SK-N-SH (cell line): ENCODE results near the gene ASB3. TPM values are rescaled to one million over a fixed set of nuclear protein-coding genes. Genes with fewer than 3 reads are reported as not detected.

Experiments
- CTCF ChIA-PET: fragments of 300-600, 350-600 bp; formaldehyde crosslinking; extraction: SDS; loops from one replicate; lab custom pipeline; 2021; lab: Yijun Ruan, JAX
- POLR2A ChIA-PET: fragments of 350-600 bp; sonication (Branson Sonifier 250); formaldehyde crosslinking; extraction: SDS; loops from one replicate; lab custom pipeline; 2020; ENCODE audit warnings: antibody characterized with exemption, inconsistent platforms; lab: Yijun Ruan, JAX
- DNase-seq: peaks from one replicate; pipeline ENCODE4 v3.0.0; 2012
- H2AFZ ChIP-seq: fragments of 200-600 bp; sonication (generic); 2 replicates; pipeline ENCODE4 v1.8.1; 2016; ENCODE audit warnings: antibody characterized with exemption, mild to moderate bottlenecking, low read depth
- H3F3A ChIP-seq: fragments of 200-600 bp; sonication (generic); replicated peaks from 2 replicates; pipeline ENCODE3; 2016; ENCODE audit warnings: antibody characterized with exemption, mild to moderate bottlenecking; ENCODE audit not compliant: insufficient read depth
- H3K27ac ChIP-seq, 2 experiments: fragments of 200-500 bp in 1 of 2; fragments of 200-600 bp in 1 of 2; sonication (Bioruptor generic) in 1 of 2; sonication (generic), shearing (Covaris generic) in 1 of 2; 2 replicates each; pipeline versions ENCODE4 v1.5.1 to v1.6.1; 2014 to 2016; ENCODE audit warnings: low read depth in 2 of 2, inconsistent platforms in 1 of 2, low read length in 1 of 2, mild to moderate bottlenecking in 1 of 2, mixed read lengths in 1 of 2
- H3K27me3 ChIP-seq: fragments of 200-600 bp; sonication (generic), shearing (Covaris generic); 2 replicates; pipeline ENCODE4 v1.6.1; 2016; ENCODE audit warnings: mixed run types; ENCODE audit not compliant: insufficient read depth
- H3K36me3 ChIP-seq, 2 experiments: fragments of 200-500 bp in 1 of 2; fragments of 200-600 bp in 1 of 2; sonication (Bioruptor generic) in 1 of 2; sonication (generic) in 1 of 2; replicated peaks in 1 of 2; 2 replicates each; pipeline versions ENCODE3 to v1.5.1; 2014 to 2016; ENCODE audit warnings: low read length in 1 of 2, mild to moderate bottlenecking in 1 of 2; ENCODE audit not compliant: insufficient read depth in 2 of 2, control insufficient read depth in 1 of 2
- H3K4me1 ChIP-seq, 2 experiments: fragments of 200-500 bp in 1 of 2; fragments of 200-600 bp in 1 of 2; sonication (Bioruptor generic) in 1 of 2; sonication (generic), shearing (Covaris generic) in 1 of 2; 2 replicates each; pipeline versions ENCODE4 v1.5.1 to v1.6.1; 2014 to 2016; ENCODE audit warnings: low read depth in 1 of 2, low read length in 1 of 2, mixed run types in 1 of 2; ENCODE audit not compliant: insufficient read depth in 2 of 2, control insufficient read depth in 1 of 2
- H3K4me2 ChIP-seq: fragments of 200-600 bp; sonication (generic), shearing (Covaris generic); 2 replicates; pipeline ENCODE4 v1.6.1; 2017; ENCODE audit warnings: mixed run types
- H3K4me3 ChIP-seq, 2 experiments: fragments of 200-500 bp in 1 of 2; fragments of 200-600 bp in 1 of 2; sonication (Bioruptor generic) in 1 of 2; sonication (generic), shearing (Covaris generic) in 1 of 2; 2 replicates each; pipeline versions ENCODE4 v1.5.1 to v1.8.1; 2014 to 2016; ENCODE audit warnings: low read depth in 2 of 2, inconsistent platforms in 1 of 2, low read length in 1 of 2, mild to moderate bottlenecking in 1 of 2, mixed read lengths in 1 of 2, moderate library complexity in 1 of 2
- H3K79me2 ChIP-seq: fragments of 200-600 bp; sonication (generic); 2 replicates; pipeline ENCODE4 v1.8.1; 2017; ENCODE audit warnings: mild to moderate bottlenecking; ENCODE audit not compliant: insufficient read depth
- H3K9ac ChIP-seq: fragments of 200-600 bp; sonication (generic); 2 replicates; pipeline ENCODE4 v1.6.1; 2017; ENCODE audit warnings: mixed run types
- H3K9me2 ChIP-seq: fragments of 200-600 bp; sonication (generic); 2 replicates; pipeline ENCODE4 v1.6.1; 2017; ENCODE audit warnings: mixed run types
- H3K9me3 ChIP-seq: fragments of 200-600 bp; sonication (generic); 2 replicates; pipeline ENCODE4 v1.6.1; 2017; ENCODE audit warnings: mixed run types, mild to moderate bottlenecking, moderate library complexity
- H4K20me1 ChIP-seq: fragments of 200-600 bp; sonication (generic); 2 replicates; pipeline ENCODE4 v1.6.1; 2017; ENCODE audit warnings: mild to moderate bottlenecking, mixed run types; ENCODE audit not compliant: insufficient read depth
- CHD2 ChIP-seq: fragments of 150-350 bp; IDR thresholded peaks from 2 replicates; pipeline ENCODE4 v1.6.1; 2018; ENCODE audit warnings: low read length; ENCODE audit not compliant: partially characterized antibody
- ELF1 ChIP-seq: IDR thresholded peaks from 2 replicates; pipeline ENCODE4 v1.4.0; 2012
- EP300 ChIP-seq, 2 experiments: IDR thresholded peaks; 2 replicates each; pipeline versions ENCODE4 v1.4.0 to v1.6.1; 2012; ENCODE audit warnings: borderline replicate concordance in 1 of 2, low read depth in 1 of 2, low read length in 1 of 2
- FOXM1 ChIP-seq: IDR thresholded peaks from 2 replicates; pipeline ENCODE4 v1.4.0; 2012; ENCODE audit warnings: low read depth, mild to moderate bottlenecking
- GATA2 ChIP-seq: sonication (generic); formaldehyde crosslinking; IDR thresholded peaks from 2 replicates; pipeline ENCODE4 v1.5.0; 2020; ENCODE audit warnings: mild to moderate bottlenecking, missing genetic modification reagents
- JUND ChIP-seq: IDR thresholded peaks from 2 replicates; pipeline ENCODE4 v1.4.0; 2012
- MEF2A ChIP-seq: IDR thresholded peaks from 2 replicates; pipeline ENCODE4 v1.4.0; 2012; ENCODE audit warnings: low read depth, borderline replicate concordance
- MXI1 ChIP-seq: IDR thresholded peaks from 2 replicates; pipeline ENCODE4 v1.6.1; 2012; ENCODE audit warnings: mild to moderate bottlenecking, low read depth, low read length, improper control_type of control experiment
- NRF1 ChIP-seq: IDR thresholded peaks from 2 replicates; pipeline ENCODE4 v1.6.1; 2012; ENCODE audit warnings: low read depth, mild to moderate bottlenecking, low read length
- POLR2AphosphoS5 ChIP-seq: IDR thresholded peaks from 2 replicates; pipeline ENCODE4 v1.6.1; 2012; ENCODE audit warnings: low read depth, low read length
- RAD21 ChIP-seq: IDR thresholded peaks from 2 replicates; pipeline ENCODE4 v1.6.1; 2012; ENCODE audit warnings: mild to moderate bottlenecking, low read length
- RFX5 ChIP-seq: IDR thresholded peaks from 2 replicates; pipeline ENCODE4 v1.6.1; 2012; ENCODE audit warnings: mild to moderate bottlenecking, improper control_type of control experiment, low read length
- SIN3A ChIP-seq: IDR thresholded peaks from 2 replicates; pipeline ENCODE4 v1.6.1; 2012; ENCODE audit warnings: low read depth, mild to moderate bottlenecking, low read length, moderate library complexity, borderline replicate concordance
- TAF1 ChIP-seq: IDR thresholded peaks from 2 replicates; pipeline ENCODE4 v1.6.1; 2012; ENCODE audit warnings: low read depth, mild to moderate bottlenecking, low read length, moderate library complexity, borderline replicate concordance
- TEAD4 ChIP-seq: IDR thresholded peaks from 2 replicates; pipeline ENCODE4 v1.4.0; 2012; ENCODE audit warnings: mild to moderate bottlenecking, borderline replicate concordance; ENCODE audit not compliant: insufficient read depth
- WGBS: methylation state at CpG from one replicate; pipeline ENCODE4 v1.1.6; 2017; ENCODE audit warnings: low lambda C conversion rate; 5-methylcytosine and 5-hydroxymethylcytosine counted together
- polyA plus RNA-seq, 3 experiments: library from polyadenylated mRNA; depleted of rRNA; stranded (reverse); fragments of >200 nt; gene quantifications; 2 replicates each; pipeline ENCODE4 v1.2.3, GENCODE V29; 2012
- TF ChIP-seq, protein P1 (sequence below): IDR thresholded peaks from 2 replicates; pipeline ENCODE4 v1.6.1; 2012; ENCODE audit warnings: mild to moderate bottlenecking, low read depth, low read length, moderate library complexity
- TF ChIP-seq, protein P2 (sequence below): IDR thresholded peaks from 2 replicates; pipeline ENCODE4; 2012
- TF ChIP-seq, protein P3 (sequence below): IDR thresholded peaks from 2 replicates; pipeline ENCODE4 v1.4.0; 2012; ENCODE audit warnings: low read depth, borderline replicate concordance
- TF ChIP-seq, protein P4 (sequence below): IDR thresholded peaks from 2 replicates; pipeline ENCODE4 v1.4.0; 2012; ENCODE audit warnings: low read depth, borderline replicate concordance
- TF ChIP-seq, protein P5 (sequence below): fragments of 150-350 bp; IDR thresholded peaks from 2 replicates; pipeline ENCODE4 v1.6.1; 2017; ENCODE audit warnings: antibody characterized with exemption, low read length, low read depth, borderline replicate concordance

The ASB3 gene
- polyA plus RNA-seq, 1 of the 3 experiments (the other 2 are of a cell fraction) = 16.2 TPM

DNA sequence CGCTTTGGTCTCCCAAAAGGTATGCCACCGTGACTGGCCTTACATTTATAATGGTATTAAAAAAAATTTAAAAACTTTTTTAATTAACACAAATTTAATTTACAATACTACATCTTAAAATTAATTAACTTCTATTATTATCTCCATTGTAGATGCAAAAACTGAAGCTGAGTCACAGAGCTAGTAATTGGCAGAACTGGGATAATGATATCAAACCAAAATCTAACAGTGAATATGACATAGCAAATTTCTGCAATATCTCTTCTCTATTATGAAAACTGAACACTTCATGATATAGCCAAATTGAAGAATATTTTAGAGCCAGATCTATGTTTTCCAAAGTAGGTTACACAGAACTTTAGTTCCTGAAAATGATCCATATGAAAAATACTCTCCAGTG, 85.5 kb downstream of the ASB3 start:
- H3K79me2 ChIP-seq = no peaks in the 10 kb centered on the region
- H3K9me2 ChIP-seq = no peaks in the 10 kb centered on the region
- H3K4me3 ChIP-seq = no peak overlapping the region
- no peak overlapping the region for H3K4me2 ChIP-seq
- no peak for DNase-seq
- no peaks in the 10 kb centered on the region for H3F3A ChIP-seq
- 97% methylated on average over 2 of the region's 2 CpGs for WGBS
- no peaks in the 10 kb centered on the region for H4K20me1 ChIP-seq
- H3K9ac ChIP-seq = no peak overlapping the region
- TF ChIP-seq GATA2 (CRISPR knock-in tag) (no peak), JUND (no peak), CHD2 (no peak), RAD21 (no peak), TAF1 (no peak), TEAD4 (no peak), EP300 (IDR thresholded peaks at IDR 0.05; ENCODE audit: borderline replicate concordance in 1 of 2, low read depth in 1 of 2, low read length in 1 of 2) (no peak), ELF1 (no peak), MXI1 (no peak), SIN3A (no peak), MEF2A (no peak), RFX5 (no peak), NRF1 (no peak), FOXM1 (no peak), POLR2AphosphoS5 (no peak)
- TF ChIP-seq, protein P1, sequence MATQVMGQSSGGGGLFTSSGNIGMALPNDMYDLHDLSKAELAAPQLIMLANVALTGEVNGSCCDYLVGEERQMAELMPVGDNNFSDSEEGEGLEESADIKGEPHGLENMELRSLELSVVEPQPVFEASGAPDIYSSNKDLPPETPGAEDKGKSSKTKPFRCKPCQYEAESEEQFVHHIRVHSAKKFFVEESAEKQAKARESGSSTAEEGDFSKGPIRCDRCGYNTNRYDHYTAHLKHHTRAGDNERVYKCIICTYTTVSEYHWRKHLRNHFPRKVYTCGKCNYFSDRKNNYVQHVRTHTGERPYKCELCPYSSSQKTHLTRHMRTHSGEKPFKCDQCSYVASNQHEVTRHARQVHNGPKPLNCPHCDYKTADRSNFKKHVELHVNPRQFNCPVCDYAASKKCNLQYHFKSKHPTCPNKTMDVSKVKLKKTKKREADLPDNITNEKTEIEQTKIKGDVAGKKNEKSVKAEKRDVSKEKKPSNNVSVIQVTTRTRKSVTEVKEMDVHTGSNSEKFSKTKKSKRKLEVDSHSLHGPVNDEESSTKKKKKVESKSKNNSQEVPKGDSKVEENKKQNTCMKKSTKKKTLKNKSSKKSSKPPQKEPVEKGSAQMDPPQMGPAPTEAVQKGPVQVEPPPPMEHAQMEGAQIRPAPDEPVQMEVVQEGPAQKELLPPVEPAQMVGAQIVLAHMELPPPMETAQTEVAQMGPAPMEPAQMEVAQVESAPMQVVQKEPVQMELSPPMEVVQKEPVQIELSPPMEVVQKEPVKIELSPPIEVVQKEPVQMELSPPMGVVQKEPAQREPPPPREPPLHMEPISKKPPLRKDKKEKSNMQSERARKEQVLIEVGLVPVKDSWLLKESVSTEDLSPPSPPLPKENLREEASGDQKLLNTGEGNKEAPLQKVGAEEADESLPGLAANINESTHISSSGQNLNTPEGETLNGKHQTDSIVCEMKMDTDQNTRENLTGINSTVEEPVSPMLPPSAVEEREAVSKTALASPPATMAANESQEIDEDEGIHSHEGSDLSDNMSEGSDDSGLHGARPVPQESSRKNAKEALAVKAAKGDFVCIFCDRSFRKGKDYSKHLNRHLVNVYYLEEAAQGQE = no peak
- TF ChIP-seq, protein P2, sequence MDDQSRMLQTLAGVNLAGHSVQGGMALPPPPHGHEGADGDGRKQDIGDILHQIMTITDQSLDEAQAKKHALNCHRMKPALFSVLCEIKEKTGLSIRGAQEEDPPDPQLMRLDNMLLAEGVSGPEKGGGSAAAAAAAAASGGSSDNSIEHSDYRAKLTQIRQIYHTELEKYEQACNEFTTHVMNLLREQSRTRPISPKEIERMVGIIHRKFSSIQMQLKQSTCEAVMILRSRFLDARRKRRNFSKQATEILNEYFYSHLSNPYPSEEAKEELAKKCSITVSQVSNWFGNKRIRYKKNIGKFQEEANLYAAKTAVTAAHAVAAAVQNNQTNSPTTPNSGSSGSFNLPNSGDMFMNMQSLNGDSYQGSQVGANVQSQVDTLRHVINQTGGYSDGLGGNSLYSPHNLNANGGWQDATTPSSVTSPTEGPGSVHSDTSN = no peak
- TF ChIP-seq, protein P3, sequence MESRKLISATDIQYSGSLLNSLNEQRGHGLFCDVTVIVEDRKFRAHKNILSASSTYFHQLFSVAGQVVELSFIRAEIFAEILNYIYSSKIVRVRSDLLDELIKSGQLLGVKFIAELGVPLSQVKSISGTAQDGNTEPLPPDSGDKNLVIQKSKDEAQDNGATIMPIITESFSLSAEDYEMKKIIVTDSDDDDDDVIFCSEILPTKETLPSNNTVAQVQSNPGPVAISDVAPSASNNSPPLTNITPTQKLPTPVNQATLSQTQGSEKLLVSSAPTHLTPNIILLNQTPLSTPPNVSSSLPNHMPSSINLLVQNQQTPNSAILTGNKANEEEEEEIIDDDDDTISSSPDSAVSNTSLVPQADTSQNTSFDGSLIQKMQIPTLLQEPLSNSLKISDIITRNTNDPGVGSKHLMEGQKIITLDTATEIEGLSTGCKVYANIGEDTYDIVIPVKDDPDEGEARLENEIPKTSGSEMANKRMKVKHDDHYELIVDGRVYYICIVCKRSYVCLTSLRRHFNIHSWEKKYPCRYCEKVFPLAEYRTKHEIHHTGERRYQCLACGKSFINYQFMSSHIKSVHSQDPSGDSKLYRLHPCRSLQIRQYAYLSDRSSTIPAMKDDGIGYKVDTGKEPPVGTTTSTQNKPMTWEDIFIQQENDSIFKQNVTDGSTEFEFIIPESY = no peak
- TF ChIP-seq, protein P4, sequence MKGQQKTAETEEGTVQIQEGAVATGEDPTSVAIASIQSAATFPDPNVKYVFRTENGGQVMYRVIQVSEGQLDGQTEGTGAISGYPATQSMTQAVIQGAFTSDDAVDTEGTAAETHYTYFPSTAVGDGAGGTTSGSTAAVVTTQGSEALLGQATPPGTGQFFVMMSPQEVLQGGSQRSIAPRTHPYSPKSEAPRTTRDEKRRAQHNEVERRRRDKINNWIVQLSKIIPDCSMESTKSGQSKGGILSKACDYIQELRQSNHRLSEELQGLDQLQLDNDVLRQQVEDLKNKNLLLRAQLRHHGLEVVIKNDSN = no peak
- TF ChIP-seq, protein P5, sequence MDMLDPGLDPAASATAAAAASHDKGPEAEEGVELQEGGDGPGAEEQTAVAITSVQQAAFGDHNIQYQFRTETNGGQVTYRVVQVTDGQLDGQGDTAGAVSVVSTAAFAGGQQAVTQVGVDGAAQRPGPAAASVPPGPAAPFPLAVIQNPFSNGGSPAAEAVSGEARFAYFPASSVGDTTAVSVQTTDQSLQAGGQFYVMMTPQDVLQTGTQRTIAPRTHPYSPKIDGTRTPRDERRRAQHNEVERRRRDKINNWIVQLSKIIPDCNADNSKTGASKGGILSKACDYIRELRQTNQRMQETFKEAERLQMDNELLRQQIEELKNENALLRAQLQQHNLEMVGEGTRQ = no peak
- TF ChIP-seq, all 33 proteins: peak for 0
- Histone ChIP-seq H3K36me3 (peaks cover 6 to 20% of the 10 kb centered on the region in 2 experiments), H3K9me3 (no peaks in the 10 kb centered on the region), H3K27me3 (no peaks in the 10 kb centered on the region), H2AFZ (no peak overlapping the region), H3K4me1 (no peaks in the 10 kb centered on the region), H3K27ac (no peak overlapping the region)
- ChIA-PET CTCF (no interaction called here), POLR2A (no interaction called here)
